Thymus (tissue), 11 donors: Measurements from ENCODE around the gene GLI3. TPM values are rescaled to one million over a fixed set of nuclear protein-coding genes. Genes with fewer than 3 reads are reported as not detected.

Experiments
- DNase-seq, 9 donors: peaks; one replicate each; pipeline ENCODE4 v3.0.0-alpha.2; 2013; ENCODE audit warnings: low spot score in 9 of 9, low read depth in 6 of 9, missing footprints in 1 of 9
- H3K27ac ChIP-seq, 2 donors: one replicate each; pipeline ENCODE4 v1.5.1; 2013; ENCODE audit warnings: control low read depth in 1 of 2, low read depth in 1 of 2, low read length in 1 of 2, mild to moderate bottlenecking in 1 of 2, moderate library complexity in 1 of 2
- H3K27me3 ChIP-seq, 2 donors: one replicate each; pipeline ENCODE4 v1.5.1; 2013; ENCODE audit warnings: low read length in 1 of 2; ENCODE audit not compliant: control insufficient read depth in 2 of 2, insufficient read depth in 1 of 2
- H3K36me3 ChIP-seq, 2 donors: one replicate each; pipeline ENCODE4 v1.5.1; 2013; ENCODE audit warnings: low read length in 1 of 2, mild to moderate bottlenecking in 1 of 2, moderate library complexity in 1 of 2; ENCODE audit not compliant: control insufficient read depth in 2 of 2, insufficient read depth in 2 of 2
- H3K4me1 ChIP-seq, 2 donors: one replicate each; pipeline ENCODE4 v1.5.1; 2013; ENCODE audit warnings: low read length in 2 of 2; ENCODE audit not compliant: control insufficient read depth in 2 of 2, insufficient read depth in 2 of 2
- H3K4me3 ChIP-seq, 2 donors: one replicate each; pipeline ENCODE4 v1.5.1; 2013; ENCODE audit warnings: low read length in 2 of 2, control low read depth in 1 of 2, mild to moderate bottlenecking in 1 of 2
- H3K9me3 ChIP-seq, 2 donors: one replicate each; pipeline ENCODE4 v1.5.1; 2013; ENCODE audit warnings: low read length in 1 of 2, mild to moderate bottlenecking in 1 of 2; ENCODE audit not compliant: control insufficient read depth in 2 of 2, insufficient read depth in 1 of 2
- WGBS: extraction: QIAGEN DNeasy Blood & Tissue Kit; methylation state at CpG from one replicate; pipeline ENCODE4 v1.1.7; 2013; 5-methylcytosine and 5-hydroxymethylcytosine counted together
- polyA plus RNA-seq: library from polyadenylated mRNA; stranded (reverse); fragments of 200-250 nt; gene quantifications from one replicate; pipeline ENCODE4 v1.2.3, GENCODE V29; 2013
- total RNA-seq: library from RNA; stranded (reverse); fragments of 120-200 nt; gene quantifications from one replicate; pipeline ENCODE4 v1.2.4, GENCODE V29; 2013
- donor health status: healthy.

The GLI3 gene
- total and polyA plus RNA-seq, 2 donors = 3.1 to 3.2 TPM

- no peak for DNase-seq
- H3K27ac ChIP-seq = no peak overlapping the region
- WGBS = 89% methylated on average over 4 of the region's 4 CpGs
- no peaks in the 10 kb centered on the region for H3K9me3 ChIP-seq
- H3K36me3 ChIP-seq = no peaks in the 10 kb centered on the region
- no peaks in the 10 kb centered on the region for H3K27me3 ChIP-seq
- no peaks in the 10 kb centered on the region for H3K4me1 ChIP-seq
- H3K4me3 ChIP-seq = no peak overlapping the region
These were observed 27.0 kb upstream of the GLI3 start for GRCh38 chr7:42263971-42264370.

DNA sequence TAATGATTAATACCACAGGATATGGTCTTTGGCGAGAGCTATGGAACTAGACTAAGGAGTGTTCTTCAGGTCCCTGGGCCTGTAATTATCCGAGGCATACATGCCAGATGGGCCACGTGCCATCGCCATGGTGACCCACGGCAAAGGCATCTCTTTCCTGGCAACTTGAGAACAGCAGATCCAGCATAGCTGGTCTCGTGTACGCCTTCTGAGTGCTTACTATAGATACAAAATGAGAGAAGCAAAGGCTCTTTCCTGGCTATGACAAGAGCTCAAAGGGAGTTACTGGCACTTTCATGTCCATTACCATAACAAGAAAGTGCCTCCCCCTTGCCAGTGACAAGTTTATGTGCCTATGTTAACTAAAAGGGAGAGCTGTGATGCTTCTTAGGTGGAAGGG is 26.0 kb upstream of the GLI3 start:
- H3K27ac ChIP-seq = no peak overlapping the region
- no peaks in the 10 kb centered on the region for H3K27me3 ChIP-seq
- 91% methylated on average over 7 of the region's 7 CpGs for WGBS
- H3K9me3 ChIP-seq = no peaks in the 10 kb centered on the region
- H3K36me3 ChIP-seq = no peaks in the 10 kb centered on the region
- no peak for DNase-seq
- H3K4me3 ChIP-seq = no peak overlapping the region
- H3K4me1 ChIP-seq = no peaks in the 10 kb centered on the region

- DNase-seq = no peak
- 96% methylated on average over 5 of the region's 5 CpGs for WGBS
- H3K9me3 ChIP-seq = no peaks in the 10 kb centered on the region
- H3K36me3 ChIP-seq = no peaks in the 10 kb centered on the region
- H3K27ac ChIP-seq = no peak overlapping the region
- no peak overlapping the region for H3K4me3 ChIP-seq
- H3K4me1 ChIP-seq = no peaks in the 10 kb centered on the region
- no peaks in the 10 kb centered on the region for H3K27me3 ChIP-seq
These were observed 17.2 kb upstream of the GLI3 start for GRCh38 chr7:42254217-42254616.

DNA sequence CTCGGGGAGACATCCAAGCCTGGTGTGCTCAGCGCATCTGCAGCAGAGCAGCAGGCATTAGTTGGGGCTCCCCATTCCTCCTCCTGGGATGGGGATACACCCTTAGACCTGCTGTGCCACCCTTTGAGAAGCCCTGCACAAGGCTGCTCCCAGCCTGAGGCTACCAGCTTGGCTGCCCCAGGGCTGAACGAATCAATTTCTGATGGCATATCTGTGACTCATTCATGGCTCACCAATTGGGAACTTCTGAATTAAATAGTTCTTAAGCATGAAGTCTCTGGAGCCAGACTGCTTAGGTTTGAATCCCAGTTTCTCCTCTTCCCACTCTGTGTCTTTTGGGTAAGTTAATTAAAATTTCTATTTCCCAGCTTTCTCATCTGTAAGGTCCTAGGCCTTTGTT is 16.3 kb upstream of the GLI3 start:
- H3K27ac ChIP-seq = no peak overlapping the region
- WGBS = 95% methylated on average over 3 of the region's 3 CpGs
- H3K4me1 ChIP-seq = no peaks in the 10 kb centered on the region
- H3K4me3 ChIP-seq = no peak overlapping the region
- no peaks in the 10 kb centered on the region for H3K27me3 ChIP-seq
- H3K9me3 ChIP-seq = no peaks in the 10 kb centered on the region
- no peaks in the 10 kb centered on the region for H3K36me3 ChIP-seq
- no peak for DNase-seq

DNA sequence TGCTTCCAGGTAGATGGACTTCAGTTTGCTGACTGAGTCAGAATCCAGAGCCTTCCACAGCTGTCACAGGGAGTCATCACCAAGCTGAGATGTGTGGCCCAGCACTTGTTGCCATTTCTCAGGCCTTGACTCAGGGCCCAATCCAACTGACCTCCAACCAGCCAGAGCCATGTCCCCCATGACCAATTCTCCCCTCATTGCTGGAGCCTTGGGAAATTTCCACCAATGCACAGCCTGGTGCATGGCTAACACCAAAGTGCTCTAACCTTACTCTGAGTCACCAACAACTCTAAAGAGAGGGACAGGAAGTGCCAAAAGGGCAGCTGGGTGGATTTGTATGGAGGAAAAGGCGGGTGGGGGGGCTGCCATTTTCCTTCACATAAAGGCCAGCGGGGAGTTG is 13.4 kb upstream of the GLI3 start:
- H3K4me3 ChIP-seq = no peak overlapping the region
- no peaks in the 10 kb centered on the region for H3K27me3 ChIP-seq
- H3K4me1 ChIP-seq = no peaks in the 10 kb centered on the region
- no peak for DNase-seq
- H3K9me3 ChIP-seq = no peaks in the 10 kb centered on the region
- H3K27ac ChIP-seq = no peak overlapping the region
- 96% methylated on average over 2 of the region's 2 CpGs for WGBS
- H3K36me3 ChIP-seq = no peaks in the 10 kb centered on the region

GRCh38 chr7:42248579-42248978 is 11.6 kb upstream of the GLI3 start:
- no peaks in the 10 kb centered on the region for H3K36me3 ChIP-seq
- H3K4me3 ChIP-seq = no peak overlapping the region
- 96% methylated on average over 1 of the region's 1 CpG for WGBS
- no peaks in the 10 kb centered on the region for H3K9me3 ChIP-seq
- no peak overlapping the region for H3K27ac ChIP-seq
- no peak for DNase-seq
- no peaks in the 10 kb centered on the region for H3K4me1 ChIP-seq
- H3K27me3 ChIP-seq = no peaks in the 10 kb centered on the region

DNA sequence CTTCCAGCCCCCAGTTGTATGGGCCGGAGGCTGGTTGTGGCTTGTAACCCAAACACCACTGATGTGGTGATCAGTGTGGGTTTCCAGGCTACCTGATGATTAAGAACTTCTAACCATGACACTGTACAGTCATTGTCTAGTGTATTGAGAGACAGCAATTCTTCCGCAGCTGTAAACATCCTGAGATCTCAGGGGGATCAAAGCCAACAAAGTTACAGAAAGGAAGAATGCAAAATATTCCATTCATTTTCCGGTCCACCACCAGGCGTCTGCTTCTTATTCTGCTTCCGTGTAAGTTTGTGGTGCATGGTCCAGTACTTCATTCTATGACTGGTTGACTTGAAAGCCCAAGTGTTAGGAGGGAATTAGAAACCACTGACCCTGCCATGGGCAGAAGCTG is 10.3 kb upstream of the GLI3 start:
- no peaks in the 10 kb centered on the region for H3K36me3 ChIP-seq
- DNase-seq = no peak
- H3K27me3 ChIP-seq = no peaks in the 10 kb centered on the region
- no peaks in the 10 kb centered on the region for H3K9me3 ChIP-seq
- no peaks in the 10 kb centered on the region for H3K4me1 ChIP-seq
- 92% methylated on average over 5 of the region's 5 CpGs for WGBS
- H3K27ac ChIP-seq = no peak overlapping the region
- no peak overlapping the region for H3K4me3 ChIP-seq

- Histone ChIP-seq H3K27me3 (peaks cover under 1 to 16% of the 10 kb centered on the region in 2 donors), H3K4me1 (no peaks in the 10 kb centered on the region), H3K27ac (no peak overlapping the region), H3K36me3 (no peaks in the 10 kb centered on the region), H3K4me3 (no peak overlapping the region), H3K9me3 (no peaks in the 10 kb centered on the region)
- no peak for DNase-seq
- 91% methylated on average over 2 of the region's 2 CpGs for WGBS
These were observed 7.8 kb upstream of the GLI3 start for GRCh38 chr7:42244828-42245227.

- Histone ChIP-seq H3K36me3 (no peaks in the 10 kb centered on the region), H3K9me3 (no peaks in the 10 kb centered on the region), H3K4me1 (no peaks in the 10 kb centered on the region), H3K27ac (no peak overlapping the region), H3K4me3 (no peak overlapping the region), H3K27me3 (peaks cover 19 to 38% of the 10 kb centered on the region in 2 donors)
- 83% methylated on average over 3 of the region's 3 CpGs for WGBS
- no peak for DNase-seq
These were observed 5.4 kb upstream of the GLI3 start for GRCh38 chr7:42242381-42242780.

DNA sequence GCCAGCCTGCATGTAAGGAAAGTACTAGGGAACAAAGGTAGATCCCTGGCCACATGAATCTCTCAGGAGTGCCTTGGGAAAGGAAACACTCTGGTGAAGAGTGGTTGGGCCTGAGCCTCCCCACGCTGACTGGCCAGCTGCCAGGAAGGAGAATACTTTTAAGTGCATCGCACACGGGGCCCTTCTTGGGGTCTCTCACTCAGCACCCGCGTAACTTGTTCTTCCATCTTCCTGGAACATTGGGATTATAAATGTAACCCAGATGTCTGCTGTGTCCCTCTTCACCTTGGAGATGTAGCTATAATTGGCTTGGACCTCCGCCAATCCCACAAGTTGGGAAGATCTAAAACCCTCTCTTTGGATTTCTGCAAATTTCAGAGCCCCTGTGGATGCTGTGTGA is 4.4 kb upstream of the GLI3 start:
- 88% methylated on average over 6 of the region's 6 CpGs for WGBS
- Histone ChIP-seq H3K36me3 (no peaks in the 10 kb centered on the region), H3K27me3 (peaks cover 29 to 46% of the 10 kb centered on the region in 2 donors), H3K27ac (no peak overlapping the region), H3K4me1 (peaks cover 1 to 3% of the 10 kb centered on the region in 2 donors), H3K4me3 (no peak overlapping the region), H3K9me3 (no peaks in the 10 kb centered on the region)
- DNase-seq = no peak
